Caco-2 (cell line): ENCODE data around the gene SYNGR3. TPM values are rescaled to one million over a fixed set of nuclear protein-coding genes. Genes with fewer than 3 reads are reported as not detected.
"Not testable (repeated sequence)": the region's sequence is repeated elsewhere in the genome, so short reads cannot be mapped to it uniquely, and the experiment has no call there.

Experiments
- BruUV-seq: library from RNA; stranded (reverse); fragments of 400-500 nt; replicated peaks from 2 replicates; lab custom pipeline; 2021; lab: Mats Ljungman, UMichigan
- CTCF ChIA-PET: fragments of 300-600 bp; sonication (Branson Sonifier 250); formaldehyde crosslinking; loops from one replicate; lab custom pipeline; 2022; ENCODE audit warnings: antibody characterized with exemption; lab: Charles Lee
- POLR2A ChIA-PET: fragments of 300-600 bp; sonication (Branson Sonifier 250); formaldehyde crosslinking; loops from one replicate; lab custom pipeline; 2022; ENCODE audit warnings: antibody characterized with exemption; lab: Charles Lee
- DNase-seq, 2 experiments: peaks; one replicate each; pipeline versions ENCODE4 v3.0.0 to v3.0.0-alpha.2; 2020 to 2022
- H3K27me3 ChIP-seq: replicated peaks from 2 replicates; pipeline ENCODE4 v1.6.0; 2011; ENCODE audit warnings: low read length; ENCODE audit not compliant: control insufficient read depth, insufficient read depth
- H3K36me3 ChIP-seq: 2 replicates; pipeline ENCODE4 v1.5.1; 2011; ENCODE audit warnings: low read length; ENCODE audit not compliant: control insufficient read depth, insufficient read depth
- H3K4me1 ChIP-seq: fragments of 250-450 bp; sonication (Bioruptor Pico); 2 replicates; pipeline ENCODE4 v1.5.1; 2020; ENCODE audit warnings: mild to moderate bottlenecking
- H3K4me3 ChIP-seq: 2 replicates; pipeline ENCODE4 v1.5.1; 2011; ENCODE audit warnings: low read depth, mild to moderate bottlenecking, control low read depth, low read length
- H3K9me3 ChIP-seq: fragments of 250-450 bp; sonication (Bioruptor Pico); 2 replicates; pipeline ENCODE4 v1.5.1; 2020; ENCODE audit warnings: mild to moderate bottlenecking, moderate library complexity
- H3K27ac Mint-ChIP-seq: one replicate; pipeline ENCODE4 v1.8.0; 2022; ENCODE audit warnings: mixed read lengths; ENCODE audit not compliant: unreplicated experiment
- H3K27me3 Mint-ChIP-seq: one replicate; pipeline ENCODE4 v1.8.0; 2022; ENCODE audit warnings: mixed read lengths; ENCODE audit not compliant: insufficient read depth, unreplicated experiment
- H3K36me3 Mint-ChIP-seq: one replicate; pipeline ENCODE4 v1.8.0; 2022; ENCODE audit warnings: mild to moderate bottlenecking, mixed read lengths; ENCODE audit not compliant: insufficient read depth, unreplicated experiment
- H3K4me1 Mint-ChIP-seq: one replicate; pipeline ENCODE4 v1.8.0; 2022; ENCODE audit warnings: low read depth, mixed read lengths; ENCODE audit not compliant: unreplicated experiment
- H3K4me3 Mint-ChIP-seq: one replicate; pipeline ENCODE4 v1.8.0; 2022; ENCODE audit warnings: mild to moderate bottlenecking, moderate library complexity, mixed read lengths; ENCODE audit not compliant: unreplicated experiment
- H3K9me3 Mint-ChIP-seq: one replicate; pipeline ENCODE4 v1.8.0; 2022; ENCODE audit warnings: mixed read lengths; ENCODE audit not compliant: unreplicated experiment
- intact Hi-C: fragments of 100-400 bp; cut with micrococcal nuclease; formaldehyde crosslinking; loops from one replicate; pipeline ENCODE4 v1.10.0; 2022; ENCODE audit not compliant: unreplicated experiment
- total RNA-seq: library from RNA; stranded (reverse); gene quantifications from 2 replicates; pipeline ENCODE4 v1.2.3, GENCODE V29; 2022
- TF ChIP-seq, protein P1 (sequence below), 2 experiments: fragments of 200-600 bp in 1 of 2; IDR thresholded peaks; 1 replicate in 1 of 2; 2 replicates in 1 of 2; pipeline versions ENCODE4 v1.5.1 to v1.8.0; 2011 to 2022; ENCODE audit warnings: antibody characterized with exemption in 1 of 2, control low read depth in 1 of 2, inconsistent platforms in 1 of 2, low read depth in 1 of 2, low read length in 1 of 2, mild to moderate bottlenecking in 1 of 2, moderate library complexity in 1 of 2; ENCODE audit not compliant: insufficient read depth in 1 of 2, severe bottlenecking in 1 of 2, unreplicated experiment in 1 of 2

Gene SYNGR3
- total RNA-seq, 1 experiment from 2014 or later, result 2.9 TPM

DNA sequence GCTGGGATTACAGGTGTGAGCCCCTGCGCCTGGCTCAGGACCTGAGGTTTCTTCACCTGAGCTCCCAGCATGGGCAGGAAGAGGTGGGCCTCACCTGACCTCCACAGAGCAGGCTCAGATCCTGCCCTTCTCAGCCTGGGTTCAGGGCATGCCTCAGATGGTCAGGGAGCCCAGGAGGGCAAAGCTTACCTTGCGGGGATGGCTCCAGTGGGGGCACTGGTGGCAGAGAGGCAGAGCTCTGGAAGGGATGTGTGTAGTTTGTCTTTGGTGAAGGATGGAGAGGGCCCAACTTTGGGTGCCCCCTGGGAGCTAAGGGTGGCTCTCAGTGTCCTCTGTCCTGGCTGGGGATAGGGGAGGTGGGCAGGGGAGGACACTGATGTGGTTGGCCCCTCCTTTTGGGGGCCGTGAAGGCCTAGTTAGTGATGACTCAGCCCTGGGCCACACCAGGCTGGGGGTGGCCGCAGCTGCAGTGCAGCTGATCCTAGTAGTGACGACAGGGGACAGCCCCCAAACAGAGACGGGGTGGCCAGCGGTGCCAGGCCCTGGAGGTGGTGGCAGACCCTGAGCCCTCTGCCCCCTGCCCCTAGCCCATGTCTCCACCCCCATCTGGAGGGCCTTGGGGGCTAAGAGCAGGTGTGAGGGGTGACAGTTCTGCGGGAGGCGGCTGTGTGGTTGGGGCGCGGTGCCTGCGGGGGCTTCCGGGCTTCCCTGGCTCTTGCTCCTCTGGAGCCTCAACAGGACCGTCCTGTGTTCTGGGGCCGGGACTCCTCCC lies 42.7 kb downstream of the SYNGR3 start:
- no peaks in the 10 kb centered on the region for H3K9me3 ChIP-seq
- intact Hi-C loops, result no loop called here
- TF ChIP-seq, protein P1, sequence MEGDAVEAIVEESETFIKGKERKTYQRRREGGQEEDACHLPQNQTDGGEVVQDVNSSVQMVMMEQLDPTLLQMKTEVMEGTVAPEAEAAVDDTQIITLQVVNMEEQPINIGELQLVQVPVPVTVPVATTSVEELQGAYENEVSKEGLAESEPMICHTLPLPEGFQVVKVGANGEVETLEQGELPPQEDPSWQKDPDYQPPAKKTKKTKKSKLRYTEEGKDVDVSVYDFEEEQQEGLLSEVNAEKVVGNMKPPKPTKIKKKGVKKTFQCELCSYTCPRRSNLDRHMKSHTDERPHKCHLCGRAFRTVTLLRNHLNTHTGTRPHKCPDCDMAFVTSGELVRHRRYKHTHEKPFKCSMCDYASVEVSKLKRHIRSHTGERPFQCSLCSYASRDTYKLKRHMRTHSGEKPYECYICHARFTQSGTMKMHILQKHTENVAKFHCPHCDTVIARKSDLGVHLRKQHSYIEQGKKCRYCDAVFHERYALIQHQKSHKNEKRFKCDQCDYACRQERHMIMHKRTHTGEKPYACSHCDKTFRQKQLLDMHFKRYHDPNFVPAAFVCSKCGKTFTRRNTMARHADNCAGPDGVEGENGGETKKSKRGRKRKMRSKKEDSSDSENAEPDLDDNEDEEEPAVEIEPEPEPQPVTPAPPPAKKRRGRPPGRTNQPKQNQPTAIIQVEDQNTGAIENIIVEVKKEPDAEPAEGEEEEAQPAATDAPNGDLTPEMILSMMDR (IDR thresholded peaks at IDR 0.05; ENCODE audit: insufficient read depth in 1 of 2, low read depth in 1 of 2, low read length in 1 of 2, severe bottlenecking in 1 of 2, unreplicated experiment in 1 of 2), result no peak
- no peaks in the 10 kb centered on the region for H3K27me3 ChIP-seq
- CTCF ChIA-PET, result no interaction called here
- no peaks in the 10 kb centered on the region for H3K4me1 Mint-ChIP-seq
- BruUV-seq, result no TSS peak
- H3K27ac Mint-ChIP-seq, result no peak overlapping the region
- H3K4me1 ChIP-seq, result peaks cover 29% of the 10 kb centered on the region
- H3K4me3 Mint-ChIP-seq, result no peak overlapping the region
- no peak overlapping the region for H3K4me3 ChIP-seq
- H3K9me3 Mint-ChIP-seq, result no peaks in the 10 kb centered on the region
- no peaks in the 10 kb centered on the region for H3K27me3 Mint-ChIP-seq
- H3K36me3 ChIP-seq, result no peaks in the 10 kb centered on the region; the same call in 1 of the 2 replicates
- POLR2A ChIA-PET, result no interaction called here
- H3K36me3 Mint-ChIP-seq, result no peaks in the 10 kb centered on the region
- no peak for DNase-seq

- peak overlapping the region; percentile 48 for H3K27ac Mint-ChIP-seq
- no TSS peak for BruUV-seq
- no peak overlapping the region for H3K4me3 Mint-ChIP-seq
- no peaks in the 10 kb centered on the region for H3K4me1 Mint-ChIP-seq
- CTCF ChIA-PET, result no interaction called here
- peaks cover 6% of the 10 kb centered on the region for H3K36me3 Mint-ChIP-seq
- H3K27me3 Mint-ChIP-seq, result no peaks in the 10 kb centered on the region
- H3K4me1 ChIP-seq, result peaks cover 25% of the 10 kb centered on the region
- TF ChIP-seq, protein P1 (IDR thresholded peaks at IDR 0.05; ENCODE audit: insufficient read depth in 1 of 2, low read depth in 1 of 2, low read length in 1 of 2, severe bottlenecking in 1 of 2, unreplicated experiment in 1 of 2), result no peak
- H3K9me3 Mint-ChIP-seq, result no peaks in the 10 kb centered on the region
- H3K36me3 ChIP-seq, result no peaks in the 10 kb centered on the region; the same call in 1 of the 2 replicates
- H3K27me3 ChIP-seq, result no peaks in the 10 kb centered on the region
- intact Hi-C loops, result no loop called here
- DNase-seq, result no peak
- POLR2A ChIA-PET, result no interaction called here
- H3K4me3 ChIP-seq, result no peak overlapping the region
- H3K9me3 ChIP-seq, result no peaks in the 10 kb centered on the region
Measured at GRCh38 chr16:2033057-2033908, 43.5 kb downstream of the SYNGR3 start.

- H3K36me3 ChIP-seq, intact Hi-C loops, BruUV-seq, POLR2A ChIA-PET, H3K9me3 Mint-ChIP-seq, H3K4me3 Mint-ChIP-seq, H3K9me3 ChIP-seq, DNase-seq, CTCF ChIA-PET, H3K4me3 ChIP-seq, H3K4me1 Mint-ChIP-seq, H3K27me3 Mint-ChIP-seq, H3K27me3 ChIP-seq: not testable (repeated sequence)
- H3K4me1 ChIP-seq, result peaks cover 26% of the 10 kb centered on the region
- peaks cover 13% of the 10 kb centered on the region for H3K36me3 Mint-ChIP-seq
- peak overlapping the region; percentile 48 for H3K27ac Mint-ChIP-seq
Measured at GRCh38 chr16:2033909-2034695, 44.3 kb downstream of the SYNGR3 start.
